Caco-2 (cell line): ENCODE measurements around the gene LMF1. TPM values are rescaled to one million over a fixed set of nuclear protein-coding genes. Genes with fewer than 3 reads are reported as not detected.
"Not testable (repeated sequence)": the region's sequence is repeated elsewhere in the genome, so short reads cannot be mapped to it uniquely, and the experiment has no call there.

Experiments
- BruUV-seq: library from RNA; stranded (reverse); fragments of 400-500 nt; replicated peaks from 2 replicates; lab custom pipeline; 2021; lab: Mats Ljungman, UMichigan
- CTCF ChIA-PET: fragments of 300-600 bp; sonication (Branson Sonifier 250); formaldehyde crosslinking; loops from one replicate; lab custom pipeline; 2022; ENCODE audit warnings: antibody characterized with exemption; lab: Charles Lee
- POLR2A ChIA-PET: fragments of 300-600 bp; sonication (Branson Sonifier 250); formaldehyde crosslinking; loops from one replicate; lab custom pipeline; 2022; ENCODE audit warnings: antibody characterized with exemption; lab: Charles Lee
- DNase-seq, 2 experiments: peaks; one replicate each; pipeline versions ENCODE4 v3.0.0 to v3.0.0-alpha.2; 2020 to 2022
- H3K27me3 ChIP-seq: replicated peaks from 2 replicates; pipeline ENCODE4 v1.6.0; 2011; ENCODE audit warnings: low read length; ENCODE audit not compliant: control insufficient read depth, insufficient read depth
- H3K36me3 ChIP-seq: 2 replicates; pipeline ENCODE4 v1.5.1; 2011; ENCODE audit warnings: low read length; ENCODE audit not compliant: control insufficient read depth, insufficient read depth
- H3K4me1 ChIP-seq: fragments of 250-450 bp; sonication (Bioruptor Pico); 2 replicates; pipeline ENCODE4 v1.5.1; 2020; ENCODE audit warnings: mild to moderate bottlenecking
- H3K4me3 ChIP-seq: 2 replicates; pipeline ENCODE4 v1.5.1; 2011; ENCODE audit warnings: low read depth, mild to moderate bottlenecking, control low read depth, low read length
- H3K9me3 ChIP-seq: fragments of 250-450 bp; sonication (Bioruptor Pico); 2 replicates; pipeline ENCODE4 v1.5.1; 2020; ENCODE audit warnings: mild to moderate bottlenecking, moderate library complexity
- H3K27ac Mint-ChIP-seq: one replicate; pipeline ENCODE4 v1.8.0; 2022; ENCODE audit warnings: mixed read lengths; ENCODE audit not compliant: unreplicated experiment
- H3K27me3 Mint-ChIP-seq: one replicate; pipeline ENCODE4 v1.8.0; 2022; ENCODE audit warnings: mixed read lengths; ENCODE audit not compliant: insufficient read depth, unreplicated experiment
- H3K36me3 Mint-ChIP-seq: one replicate; pipeline ENCODE4 v1.8.0; 2022; ENCODE audit warnings: mild to moderate bottlenecking, mixed read lengths; ENCODE audit not compliant: insufficient read depth, unreplicated experiment
- H3K4me1 Mint-ChIP-seq: one replicate; pipeline ENCODE4 v1.8.0; 2022; ENCODE audit warnings: low read depth, mixed read lengths; ENCODE audit not compliant: unreplicated experiment
- H3K4me3 Mint-ChIP-seq: one replicate; pipeline ENCODE4 v1.8.0; 2022; ENCODE audit warnings: mild to moderate bottlenecking, moderate library complexity, mixed read lengths; ENCODE audit not compliant: unreplicated experiment
- H3K9me3 Mint-ChIP-seq: one replicate; pipeline ENCODE4 v1.8.0; 2022; ENCODE audit warnings: mixed read lengths; ENCODE audit not compliant: unreplicated experiment
- intact Hi-C: fragments of 100-400 bp; cut with micrococcal nuclease; formaldehyde crosslinking; loops from one replicate; pipeline ENCODE4 v1.10.0; 2022; ENCODE audit not compliant: unreplicated experiment
- total RNA-seq: library from RNA; stranded (reverse); gene quantifications from 2 replicates; pipeline ENCODE4 v1.2.3, GENCODE V29; 2022
- TF ChIP-seq, protein P1 (sequence below), 2 experiments: fragments of 200-600 bp in 1 of 2; IDR thresholded peaks; 1 replicate in 1 of 2; 2 replicates in 1 of 2; pipeline versions ENCODE4 v1.5.1 to v1.8.0; 2011 to 2022; ENCODE audit warnings: antibody characterized with exemption in 1 of 2, control low read depth in 1 of 2, inconsistent platforms in 1 of 2, low read depth in 1 of 2, low read length in 1 of 2, mild to moderate bottlenecking in 1 of 2, moderate library complexity in 1 of 2; ENCODE audit not compliant: insufficient read depth in 1 of 2, severe bottlenecking in 1 of 2, unreplicated experiment in 1 of 2

Gene LMF1
- total RNA-seq, 1 experiment from 2014 or later, result 12.3 TPM

DNA sequence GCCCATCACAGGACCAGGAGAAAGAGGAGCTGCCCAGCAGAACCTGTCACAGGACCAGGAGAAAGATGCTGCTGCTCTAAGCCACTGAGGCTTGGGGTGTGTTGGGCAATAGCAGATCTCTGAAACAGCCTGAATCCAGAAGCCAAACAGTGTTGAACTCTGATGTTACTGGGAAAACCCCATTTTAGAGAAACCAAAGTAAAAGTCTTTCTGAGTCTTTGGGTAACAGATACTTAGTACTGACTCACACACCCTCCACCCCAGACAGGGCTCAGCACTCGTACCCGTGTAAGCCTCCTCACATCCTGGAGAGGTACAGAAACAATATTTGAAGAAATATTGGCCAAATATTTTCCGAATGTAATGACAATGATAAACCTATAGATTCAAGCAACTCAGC, 87.4 kb downstream of the LMF1 start:
- no TSS peak for BruUV-seq
- no peak overlapping the region for H3K27ac Mint-ChIP-seq
- intact Hi-C loops, result no loop called here
- H3K27me3 Mint-ChIP-seq, result no peaks in the 10 kb centered on the region
- ChIA-PET CTCF (no interaction called here), POLR2A (no interaction called here)
- H3K4me3 Mint-ChIP-seq, result no peak overlapping the region
- H3K9me3 Mint-ChIP-seq, result no peaks in the 10 kb centered on the region
- H3K27me3 ChIP-seq, result no peaks in the 10 kb centered on the region
- H3K36me3 ChIP-seq, result no peaks in the 10 kb centered on the region
- no peaks in the 10 kb centered on the region for H3K36me3 Mint-ChIP-seq
- no peak for DNase-seq
- no peaks in the 10 kb centered on the region for H3K4me1 ChIP-seq
- no peaks in the 10 kb centered on the region for H3K9me3 ChIP-seq
- no peak overlapping the region for H3K4me3 ChIP-seq
- TF ChIP-seq, protein P1, sequence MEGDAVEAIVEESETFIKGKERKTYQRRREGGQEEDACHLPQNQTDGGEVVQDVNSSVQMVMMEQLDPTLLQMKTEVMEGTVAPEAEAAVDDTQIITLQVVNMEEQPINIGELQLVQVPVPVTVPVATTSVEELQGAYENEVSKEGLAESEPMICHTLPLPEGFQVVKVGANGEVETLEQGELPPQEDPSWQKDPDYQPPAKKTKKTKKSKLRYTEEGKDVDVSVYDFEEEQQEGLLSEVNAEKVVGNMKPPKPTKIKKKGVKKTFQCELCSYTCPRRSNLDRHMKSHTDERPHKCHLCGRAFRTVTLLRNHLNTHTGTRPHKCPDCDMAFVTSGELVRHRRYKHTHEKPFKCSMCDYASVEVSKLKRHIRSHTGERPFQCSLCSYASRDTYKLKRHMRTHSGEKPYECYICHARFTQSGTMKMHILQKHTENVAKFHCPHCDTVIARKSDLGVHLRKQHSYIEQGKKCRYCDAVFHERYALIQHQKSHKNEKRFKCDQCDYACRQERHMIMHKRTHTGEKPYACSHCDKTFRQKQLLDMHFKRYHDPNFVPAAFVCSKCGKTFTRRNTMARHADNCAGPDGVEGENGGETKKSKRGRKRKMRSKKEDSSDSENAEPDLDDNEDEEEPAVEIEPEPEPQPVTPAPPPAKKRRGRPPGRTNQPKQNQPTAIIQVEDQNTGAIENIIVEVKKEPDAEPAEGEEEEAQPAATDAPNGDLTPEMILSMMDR (IDR thresholded peaks at IDR 0.05; ENCODE audit: insufficient read depth in 1 of 2, low read depth in 1 of 2, low read length in 1 of 2, severe bottlenecking in 1 of 2, unreplicated experiment in 1 of 2), result no peak
- no peaks in the 10 kb centered on the region for H3K4me1 Mint-ChIP-seq

DNA sequence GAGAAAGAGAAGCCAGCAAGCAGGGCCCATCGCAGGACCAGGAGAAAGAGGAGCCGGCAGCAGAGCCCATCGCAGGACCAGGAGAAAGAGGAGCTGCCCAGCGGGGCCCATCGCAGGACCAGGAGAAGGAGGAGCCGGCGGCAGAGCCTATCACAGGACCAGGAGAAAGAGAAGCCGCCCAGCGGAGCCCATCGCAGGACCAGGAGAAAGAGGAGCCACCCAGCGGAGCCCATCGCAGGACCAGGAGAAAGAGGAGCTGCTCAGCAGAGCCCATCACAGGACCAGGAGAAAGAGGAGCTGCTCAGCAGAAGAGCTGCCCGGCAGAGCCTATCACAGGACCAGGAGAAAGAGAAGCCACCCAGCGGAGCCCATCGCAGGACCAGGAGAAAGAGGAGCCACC, 88.1 kb downstream of the LMF1 start:
- H3K9me3 Mint-ChIP-seq, H3K27ac Mint-ChIP-seq, H3K27me3 ChIP-seq, CTCF ChIA-PET, H3K36me3 ChIP-seq, H3K4me3 ChIP-seq, intact Hi-C loops, DNase-seq, H3K36me3 Mint-ChIP-seq, H3K27me3 Mint-ChIP-seq, H3K4me3 Mint-ChIP-seq, H3K9me3 ChIP-seq, H3K4me1 Mint-ChIP-seq, BruUV-seq, H3K4me1 ChIP-seq, POLR2A ChIA-PET: not testable (repeated sequence)

DNA sequence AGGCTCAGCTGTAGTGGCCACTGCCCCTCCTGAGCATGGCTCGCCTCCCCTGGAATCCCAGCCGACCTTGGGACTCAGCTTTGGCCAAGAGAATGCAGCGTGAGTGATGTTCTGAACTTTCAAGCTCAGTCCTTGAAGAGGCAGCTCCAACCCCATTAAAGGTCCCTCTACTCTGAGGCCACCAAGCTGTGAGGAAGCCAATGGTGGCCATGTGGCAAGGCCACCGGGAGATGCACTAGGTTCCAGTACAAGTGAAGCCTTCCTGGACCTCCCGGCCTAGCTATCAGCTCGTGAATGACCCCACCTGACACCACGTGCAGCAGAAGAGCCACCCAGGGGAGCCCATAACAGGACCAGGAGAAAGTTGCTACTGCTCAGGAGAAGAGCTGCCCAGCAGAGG, 88.5 kb downstream of the LMF1 start:
- TF ChIP-seq, protein P1 (IDR thresholded peaks at IDR 0.05; ENCODE audit: insufficient read depth in 1 of 2, low read depth in 1 of 2, low read length in 1 of 2, severe bottlenecking in 1 of 2, unreplicated experiment in 1 of 2), result no peak
- intact Hi-C loops, result no loop called here
- Histone ChIP-seq H3K4me3 (no peak overlapping the region), H3K27me3 (no peaks in the 10 kb centered on the region), H3K9me3 (no peaks in the 10 kb centered on the region), H3K36me3 (no peaks in the 10 kb centered on the region), H3K4me1 (no peaks in the 10 kb centered on the region)
- no peak overlapping the region for H3K27ac Mint-ChIP-seq
- no peaks in the 10 kb centered on the region for H3K36me3 Mint-ChIP-seq
- peak in 1 of 2 experiments; percentile 16 for DNase-seq
- no TSS peak for BruUV-seq
- H3K27me3 Mint-ChIP-seq, result no peaks in the 10 kb centered on the region
- no peaks in the 10 kb centered on the region for H3K4me1 Mint-ChIP-seq
- ChIA-PET POLR2A (no interaction called here), CTCF (no interaction called here)
- H3K9me3 Mint-ChIP-seq, result no peaks in the 10 kb centered on the region
- H3K4me3 Mint-ChIP-seq, result no peak overlapping the region
